Activated CD8-positive, alpha-beta memory T cell treated with anti-CD3 and anti-CD28 coated beads, Interleukin-2, amount 50 U/mL, for 24 hours (primary cell): Measurements from ENCODE around the gene MKNK2.
"Not testable (repeated sequence)": the region's sequence is repeated elsewhere in the genome, so short reads cannot be mapped to it uniquely, and the experiment has no call there.

Experiments
- DNase-seq: peaks from one replicate; pipeline ENCODE4 v3.0.0-alpha.2; 2020; ENCODE audit errors: extremely low read depth

Gene MKNK2

GRCh38 chr19:2044709-2045500 lies 6.1 kb downstream of the MKNK2 start:
- DNase-seq = no peak

- DNase-seq = no peak
Observed at GRCh38 chr19:2043961-2044708, 6.9 kb downstream of the MKNK2 start.

- no peak for DNase-seq
Observed at GRCh38 chr19:2043251-2043641, 7.8 kb downstream of the MKNK2 start.

GRCh38 chr19:2042485-2043250 lies 8.4 kb downstream of the MKNK2 start:
- DNase-seq = no peak

- peak; percentile 96 for DNase-seq
Observed at GRCh38 chr19:2041683-2042484, 9.2 kb downstream of the MKNK2 start.

GRCh38 chr19:2041433-2041682 lies 9.7 kb downstream of the MKNK2 start:
- no peak for DNase-seq

GRCh38 chr19:2040647-2041432 lies 10.2 kb downstream of the MKNK2 start:
- DNase-seq = no peak

GRCh38 chr19:2039959-2040646 lies 10.9 kb downstream of the MKNK2 start:
- no peak for DNase-seq

- no peak for DNase-seq
Observed at GRCh38 chr19:2039089-2039958, 11.7 kb downstream of the MKNK2 start.

- no peak for DNase-seq
Observed at GRCh38 chr19:2038284-2039088, 12.6 kb downstream of the MKNK2 start.

GRCh38 chr19:2037651-2038255 lies 13.3 kb downstream of the MKNK2 start:
- no peak for DNase-seq

GRCh38 chr19:2036424-2036823 lies 14.6 kb downstream of the MKNK2 start:
- no peak for DNase-seq

GRCh38 chr19:2035590-2035991 lies 15.5 kb downstream of the MKNK2 start:
- DNase-seq = no peak

- no peak for DNase-seq
Observed at GRCh38 chr19:2034729-2035589, 16.1 kb downstream of the MKNK2 start.

- DNase-seq = not testable (repeated sequence)
Observed at GRCh38 chr19:2034253-2034652, 16.8 kb downstream of the MKNK2 start.

- DNase-seq = no peak
Observed at GRCh38 chr19:2033825-2034159, 17.3 kb downstream of the MKNK2 start.

- DNase-seq = no peak
Observed at GRCh38 chr19:2033115-2033824, 17.8 kb downstream of the MKNK2 start.
